ENCODE data around the gene RNF8. TPM values are rescaled to one million over a fixed set of nuclear protein-coding genes. Genes with fewer than 3 reads are reported as not detected.
"Not testable (repeated sequence)": the region's sequence is repeated elsewhere in the genome, so short reads cannot be mapped to it uniquely, and the experiment has no call there.

RNF8 gene
- total RNA-seq, 1 donor from 2014 or later: 22.4 TPM

GRCh38 chr6:37324131-37325033, 29.4 kb upstream of the RNF8 start:
- Histone ChIP-seq H3K27ac (ENCODE audit: low read depth, low read length) (no peak overlapping the region), H3K4me1 (ENCODE audit: insufficient read depth, low read length) (peaks cover 15% of the 10 kb centered on the region), H3K36me3 (ENCODE audit: insufficient read depth, low read length) (peaks cover 13% of the 10 kb centered on the region), H4K20me1 (ENCODE audit: insufficient read depth, low read length) (peaks cover 26% of the 10 kb centered on the region), H3K4me3 (ENCODE audit: insufficient read depth, low read depth, low read length) (no peak overlapping the region), H3K9ac (ENCODE audit: low read length) (no peak overlapping the region), H3K79me2 (ENCODE audit: insufficient read depth, low read length) (no peaks in the 10 kb centered on the region), H3K9me3 (ENCODE audit: insufficient read depth, low read depth, low read length) (no peaks in the 10 kb centered on the region), H2AFZ (ENCODE audit: low read depth, low read length) (no peak overlapping the region), H3K27me3 (ENCODE audit: insufficient read depth, low read length) (no peaks in the 10 kb centered on the region), H3K4me2 (ENCODE audit: low read length) (peak overlapping the region; percentile 46)
- H3K9me3 Mint-ChIP-seq (ENCODE audit: unreplicated experiment): no peaks in the 10 kb centered on the region
- FAIRE-seq (no peak), DNase-seq (ENCODE audit: low read depth) (peak; percentile 27)
- TF ChIP-seq CTCF (IDR thresholded peaks at IDR 0.05; ENCODE audit: insufficient read depth, low read depth, low read length) (no peak), EZH2 (IDR thresholded peaks at IDR 0.05; ENCODE audit: insufficient read depth, low read length) (no peak)
- H3K27ac Mint-ChIP-seq (ENCODE audit: unreplicated experiment): no peak overlapping the region
- H3K4me3 Mint-ChIP-seq (ENCODE audit: unreplicated experiment): no peak overlapping the region
- H3K36me3 Mint-ChIP-seq (ENCODE audit: low read depth, unreplicated experiment): peaks cover 4% of the 10 kb centered on the region
- H3K27me3 Mint-ChIP-seq (ENCODE audit: low read depth, unreplicated experiment): no peaks in the 10 kb centered on the region
- peaks cover 18% of the 10 kb centered on the region for H3K4me1 Mint-ChIP-seq (ENCODE audit: low read depth, unreplicated experiment)

GRCh38 chr6:37330345-37330744, 23.4 kb upstream of the RNF8 start:
- not testable (repeated sequence) for FAIRE-seq; H3K27ac Mint-ChIP-seq (ENCODE audit: unreplicated experiment); H3K4me3 Mint-ChIP-seq (ENCODE audit: unreplicated experiment); H3K9me3 ChIP-seq (ENCODE audit: insufficient read depth, low read depth, low read length); H3K4me3 ChIP-seq (ENCODE audit: insufficient read depth, low read depth, low read length); H3K4me1 Mint-ChIP-seq (ENCODE audit: low read depth, unreplicated experiment); H3K4me2 ChIP-seq (ENCODE audit: low read length); H3K9ac ChIP-seq (ENCODE audit: low read length); H4K20me1 ChIP-seq (ENCODE audit: insufficient read depth, low read length); H3K27me3 Mint-ChIP-seq (ENCODE audit: low read depth, unreplicated experiment); H3K36me3 ChIP-seq (ENCODE audit: insufficient read depth, low read length); DNase-seq (ENCODE audit: low read depth); H3K9me3 Mint-ChIP-seq (ENCODE audit: unreplicated experiment); H3K27me3 ChIP-seq (ENCODE audit: insufficient read depth, low read length); H3K4me1 ChIP-seq (ENCODE audit: insufficient read depth, low read length); H3K79me2 ChIP-seq (ENCODE audit: insufficient read depth, low read length); H2AFZ ChIP-seq (ENCODE audit: low read depth, low read length); H3K27ac ChIP-seq (ENCODE audit: low read depth, low read length)
- peaks cover 23% of the 10 kb centered on the region for H3K36me3 Mint-ChIP-seq (ENCODE audit: low read depth, unreplicated experiment)

- no peaks in the 10 kb centered on the region for H3K9me3 ChIP-seq (ENCODE audit: insufficient read depth, low read depth, low read length)
- peaks cover 4% of the 10 kb centered on the region for H3K36me3 ChIP-seq (ENCODE audit: insufficient read depth, low read length)
- no peak overlapping the region for H3K9ac ChIP-seq (ENCODE audit: low read length)
- H3K4me3 ChIP-seq (ENCODE audit: insufficient read depth, low read depth, low read length): no peak overlapping the region
- peaks cover under 1% of the 10 kb centered on the region for H4K20me1 ChIP-seq (ENCODE audit: insufficient read depth, low read length)
- Mint-ChIP-seq H3K27ac (ENCODE audit: unreplicated experiment) (no peak overlapping the region), H3K27me3 (ENCODE audit: low read depth, unreplicated experiment) (no peaks in the 10 kb centered on the region), H3K4me1 (ENCODE audit: low read depth, unreplicated experiment) (no peaks in the 10 kb centered on the region), H3K9me3 (ENCODE audit: unreplicated experiment) (no peaks in the 10 kb centered on the region), H3K4me3 (ENCODE audit: unreplicated experiment) (no peak overlapping the region), H3K36me3 (ENCODE audit: low read depth, unreplicated experiment) (peaks cover 21% of the 10 kb centered on the region)
- no peak overlapping the region for H2AFZ ChIP-seq (ENCODE audit: low read depth, low read length)
- no peaks in the 10 kb centered on the region for H3K27me3 ChIP-seq (ENCODE audit: insufficient read depth, low read length)
- FAIRE-seq (no peak), DNase-seq (ENCODE audit: low read depth) (no peak)
- no peak overlapping the region for H3K27ac ChIP-seq (ENCODE audit: low read depth, low read length)
- no peak overlapping the region for H3K4me2 ChIP-seq (ENCODE audit: low read length)
- no peak for TF ChIP-seq EZH2 (IDR thresholded peaks at IDR 0.05; ENCODE audit: insufficient read depth, low read length)
- no peak for TF ChIP-seq CTCF (IDR thresholded peaks at IDR 0.05; ENCODE audit: insufficient read depth, low read depth, low read length)
- no peaks in the 10 kb centered on the region for H3K79me2 ChIP-seq (ENCODE audit: insufficient read depth, low read length)
- H3K4me1 ChIP-seq (ENCODE audit: insufficient read depth, low read length): no peaks in the 10 kb centered on the region
Measured at GRCh38 chr6:37331047-37331446, 22.7 kb upstream of the RNF8 start.
